Skeletal muscle satellite cell (primary cell): ENCODE results near the gene AGGF1.

ENCODE experiments used
- H3K27me3 ChIP-seq: 2 replicates; pipeline ENCODE4 v1.7.0; 2013; ENCODE audit warnings: low read length; ENCODE audit not compliant: control insufficient read depth, insufficient read depth
- H3K36me3 ChIP-seq: 2 replicates; pipeline ENCODE4 v1.7.0; 2013; ENCODE audit warnings: mild to moderate bottlenecking, control low read depth, low read length; ENCODE audit not compliant: insufficient read depth
- H3K4me1 ChIP-seq: 2 replicates; pipeline ENCODE4 v1.7.0; 2013; ENCODE audit warnings: low read length; ENCODE audit not compliant: control insufficient read depth, insufficient read depth
- H3K4me2 ChIP-seq: 2 replicates; pipeline ENCODE4 v1.7.0; 2013; ENCODE audit warnings: mild to moderate bottlenecking, low read length
- H3K4me3 ChIP-seq: 2 replicates; pipeline ENCODE4 v1.7.0; 2013; ENCODE audit warnings: low read length
- H3K9ac ChIP-seq: 2 replicates; pipeline ENCODE4 v1.7.0; 2013; ENCODE audit warnings: mild to moderate bottlenecking, low read depth, low read length, moderate library complexity
- H3K9me3 ChIP-seq: replicated peaks from 2 replicates; pipeline ENCODE4 v1.7.0; 2013; ENCODE audit warnings: mild to moderate bottlenecking, control low read depth, low read length

The AGGF1 gene

GRCh38 chr5:77003246-77003645, 27.0 kb upstream of the AGGF1 start:
- H3K27me3 ChIP-seq: peaks cover 37% of the 10 kb centered on the region
- H3K36me3 ChIP-seq: no peaks in the 10 kb centered on the region
- H3K4me3 ChIP-seq: no peak overlapping the region
- H3K9ac ChIP-seq: no peak overlapping the region
- no peaks in the 10 kb centered on the region for H3K9me3 ChIP-seq
- H3K4me2 ChIP-seq: no peak overlapping the region
- H3K4me1 ChIP-seq: no peaks in the 10 kb centered on the region

GRCh38 chr5:77006124-77006523, 24.1 kb upstream of the AGGF1 start:
- H3K9me3 ChIP-seq: no peaks in the 10 kb centered on the region
- H3K9ac ChIP-seq: no peak overlapping the region
- H3K27me3 ChIP-seq: peaks cover 35% of the 10 kb centered on the region
- no peaks in the 10 kb centered on the region for H3K4me1 ChIP-seq
- H3K36me3 ChIP-seq: no peaks in the 10 kb centered on the region
- H3K4me2 ChIP-seq: no peak overlapping the region
- no peak overlapping the region for H3K4me3 ChIP-seq

GRCh38 chr5:77008413-77008812, 21.8 kb upstream of the AGGF1 start:
- no peak overlapping the region for H3K4me2 ChIP-seq
- H3K9ac ChIP-seq: no peak overlapping the region
- H3K4me1 ChIP-seq: no peaks in the 10 kb centered on the region
- no peaks in the 10 kb centered on the region for H3K36me3 ChIP-seq
- H3K27me3 ChIP-seq: peaks cover 25% of the 10 kb centered on the region
- H3K9me3 ChIP-seq: no peaks in the 10 kb centered on the region
- no peak overlapping the region for H3K4me3 ChIP-seq

- Histone ChIP-seq H3K9ac (no peak overlapping the region), H3K4me1 (no peaks in the 10 kb centered on the region), H3K36me3 (no peaks in the 10 kb centered on the region), H3K4me3 (no peak overlapping the region), H3K9me3 (no peaks in the 10 kb centered on the region), H3K4me2 (no peak overlapping the region), H3K27me3 (peaks cover 19% of the 10 kb centered on the region)
These were observed 20.0 kb upstream of the AGGF1 start for GRCh38 chr5:77010243-77010642.

- Histone ChIP-seq H3K9me3 (no peaks in the 10 kb centered on the region), H3K9ac (no peak overlapping the region), H3K4me2 (no peak overlapping the region), H3K4me1 (no peaks in the 10 kb centered on the region), H3K36me3 (no peaks in the 10 kb centered on the region), H3K4me3 (no peak overlapping the region), H3K27me3 (peaks cover 13% of the 10 kb centered on the region)
These were observed 18.7 kb upstream of the AGGF1 start for GRCh38 chr5:77011498-77011897.

- no peaks in the 10 kb centered on the region for H3K4me1 ChIP-seq
These were observed 17.6 kb upstream of the AGGF1 start for GRCh38 chr5:77012601-77013000.

GRCh38 chr5:77015938-77016569, 14.2 kb upstream of the AGGF1 start:
- Histone ChIP-seq H3K4me2 (no peak overlapping the region), H3K36me3 (no peaks in the 10 kb centered on the region), H3K27me3 (peaks cover 22% of the 10 kb centered on the region), H3K9ac (no peak overlapping the region), H3K4me3 (no peak overlapping the region), H3K9me3 (no peaks in the 10 kb centered on the region), H3K4me1 (no peaks in the 10 kb centered on the region)

More at GRCh38 chr5:77012601-77013000, 17.6 kb upstream of the AGGF1 start:
- H3K9ac ChIP-seq: no peak overlapping the region
- no peaks in the 10 kb centered on the region for H3K9me3 ChIP-seq
- H3K4me3 ChIP-seq: no peak overlapping the region
- no peaks in the 10 kb centered on the region for H3K36me3 ChIP-seq
- no peak overlapping the region for H3K4me2 ChIP-seq
- H3K27me3 ChIP-seq: peaks cover 16% of the 10 kb centered on the region

GRCh38 chr5:77016962-77017361, 13.2 kb upstream of the AGGF1 start:
- Histone ChIP-seq H3K9me3 (no peaks in the 10 kb centered on the region), H3K4me2 (no peak overlapping the region), H3K27me3 (peaks cover 28% of the 10 kb centered on the region), H3K9ac (no peak overlapping the region), H3K4me1 (no peaks in the 10 kb centered on the region), H3K36me3 (no peaks in the 10 kb centered on the region), H3K4me3 (no peak overlapping the region)

GRCh38 chr5:77017668-77018067, 12.5 kb upstream of the AGGF1 start:
- H3K4me1 ChIP-seq: no peaks in the 10 kb centered on the region
- H3K9me3 ChIP-seq: no peaks in the 10 kb centered on the region
- no peak overlapping the region for H3K9ac ChIP-seq
- H3K4me3 ChIP-seq: no peak overlapping the region
- no peaks in the 10 kb centered on the region for H3K36me3 ChIP-seq
- H3K4me2 ChIP-seq: no peak overlapping the region
- H3K27me3 ChIP-seq: peaks cover 35% of the 10 kb centered on the region

- Histone ChIP-seq H3K4me2 (no peak overlapping the region), H3K9ac (no peak overlapping the region), H3K4me3 (no peak overlapping the region), H3K4me1 (no peaks in the 10 kb centered on the region), H3K27me3 (peaks cover 53% of the 10 kb centered on the region), H3K36me3 (no peaks in the 10 kb centered on the region), H3K9me3 (no peaks in the 10 kb centered on the region)
These were observed 7.4 kb upstream of the AGGF1 start for GRCh38 chr5:77022511-77023417.

- H3K4me3 ChIP-seq: no peak overlapping the region
- H3K9ac ChIP-seq: no peak overlapping the region
- H3K4me2 ChIP-seq: no peak overlapping the region
- H3K9me3 ChIP-seq: no peaks in the 10 kb centered on the region
- H3K36me3 ChIP-seq: no peaks in the 10 kb centered on the region
- peaks cover 47% of the 10 kb centered on the region for H3K27me3 ChIP-seq
- no peaks in the 10 kb centered on the region for H3K4me1 ChIP-seq
These were observed 5.7 kb upstream of the AGGF1 start for GRCh38 chr5:77024490-77024889.
